Peyer's patch (tissue), 4 donors: ENCODE data around the gene UBE2E1.

ENCODE experiments used
- POLR2A ChIP-seq, 2 donors: fragments of 450-650 bp; IDR thresholded peaks; one replicate each; pipeline ENCODE4 v1.5.1; 2017; ENCODE audit warnings: antibody characterized with exemption in 2 of 2, mild to moderate bottlenecking in 2 of 2, moderate library complexity in 2 of 2
- TF ChIP-seq, protein P1 (sequence below), 6 experiments: fragments of 450-650 bp in 4 of 6; fragments of 200-600 bp in 2 of 6; sonication (generic) in 1 of 6; IDR thresholded peaks; one replicate each; pipeline ENCODE4 v1.5.1; 2017 to 2019; ENCODE audit warnings: antibody characterized with exemption in 6 of 6, mild to moderate bottlenecking in 3 of 6, moderate library complexity in 1 of 6

DNA sequence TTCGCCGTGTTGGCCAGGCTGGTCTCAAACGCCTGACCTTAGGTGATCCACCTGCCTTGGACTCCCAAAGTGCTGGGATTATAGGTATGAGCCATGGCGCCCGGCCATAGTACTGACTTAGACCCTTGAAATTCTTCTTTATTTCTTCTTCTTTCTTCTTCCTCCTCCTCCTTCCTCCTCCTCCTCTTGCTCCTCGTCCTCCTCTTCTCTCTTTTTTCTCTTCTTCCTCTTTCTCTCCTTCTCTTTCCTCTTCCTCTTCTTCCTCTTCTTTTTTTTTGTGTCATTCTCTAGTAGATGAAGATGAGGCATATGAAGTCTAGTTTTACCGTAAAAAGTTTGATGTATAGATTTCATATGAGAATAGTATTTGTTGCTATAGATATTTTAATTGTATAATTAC is 120.5 kb downstream of the UBE2E1 start:
- TF ChIP-seq, protein P1, sequence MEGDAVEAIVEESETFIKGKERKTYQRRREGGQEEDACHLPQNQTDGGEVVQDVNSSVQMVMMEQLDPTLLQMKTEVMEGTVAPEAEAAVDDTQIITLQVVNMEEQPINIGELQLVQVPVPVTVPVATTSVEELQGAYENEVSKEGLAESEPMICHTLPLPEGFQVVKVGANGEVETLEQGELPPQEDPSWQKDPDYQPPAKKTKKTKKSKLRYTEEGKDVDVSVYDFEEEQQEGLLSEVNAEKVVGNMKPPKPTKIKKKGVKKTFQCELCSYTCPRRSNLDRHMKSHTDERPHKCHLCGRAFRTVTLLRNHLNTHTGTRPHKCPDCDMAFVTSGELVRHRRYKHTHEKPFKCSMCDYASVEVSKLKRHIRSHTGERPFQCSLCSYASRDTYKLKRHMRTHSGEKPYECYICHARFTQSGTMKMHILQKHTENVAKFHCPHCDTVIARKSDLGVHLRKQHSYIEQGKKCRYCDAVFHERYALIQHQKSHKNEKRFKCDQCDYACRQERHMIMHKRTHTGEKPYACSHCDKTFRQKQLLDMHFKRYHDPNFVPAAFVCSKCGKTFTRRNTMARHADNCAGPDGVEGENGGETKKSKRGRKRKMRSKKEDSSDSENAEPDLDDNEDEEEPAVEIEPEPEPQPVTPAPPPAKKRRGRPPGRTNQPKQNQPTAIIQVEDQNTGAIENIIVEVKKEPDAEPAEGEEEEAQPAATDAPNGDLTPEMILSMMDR (IDR thresholded peaks at IDR 0.05): no peak
- no peak for TF ChIP-seq POLR2A (IDR thresholded peaks at IDR 0.05)
